ENCODE measurements around the gene C5AR1. TPM values are rescaled to one million over a fixed set of nuclear protein-coding genes. Genes with fewer than 3 reads are reported as not detected.

The C5AR1 gene
- total and polyA plus RNA-seq, 3 donors from 2014 or later = 3.5 to 6.1 (median 3.9) TPM

- Histone ChIP-seq H3K36me3 (ENCODE audit: low read depth, missing control alignments) (no peaks in the 10 kb centered on the region), H3K4me1 (peaks cover 8% of the 10 kb centered on the region), H3K27me3 (no peaks in the 10 kb centered on the region), H3K27ac (no peak overlapping the region), H3K9me3 (no peaks in the 10 kb centered on the region), H3K4me3 (no peak overlapping the region)
- intact Hi-C loops (cut with DNase I; ENCODE audit: low total_unique reads) = no loop called here
- TF ChIP-seq POLR2A (IDR thresholded peaks at IDR 0.05) (no peak), CTCF (IDR thresholded peaks at IDR 0.05) (no peak)
- 88 to 100% methylated on average over 10 to 24 of the region's 24 CpGs for WGBS, 2 donors
- DNase-seq = no peak
Measured at GRCh38 chr19:47353307-47353712, 43.6 kb downstream of the C5AR1 start.

GRCh38 chr19:47356900-47357299, 47.2 kb downstream of the C5AR1 start:
- intact Hi-C loops (cut with DNase I; ENCODE audit: low total_unique reads) = no loop called here
- Histone ChIP-seq H3K4me1 (no peaks in the 10 kb centered on the region), H3K4me3 (no peak overlapping the region), H3K9me3 (no peaks in the 10 kb centered on the region), H3K36me3 (ENCODE audit: low read depth, missing control alignments) (no peaks in the 10 kb centered on the region), H3K27ac (no peak overlapping the region), H3K27me3 (no peaks in the 10 kb centered on the region)
- no peak for DNase-seq
- WGBS, 2 donors = 88 to 94% methylated on average over 4 to 6 of the region's 6 CpGs
- no peak for TF ChIP-seq CTCF (IDR thresholded peaks at IDR 0.05)
- no peak for TF ChIP-seq POLR2A (IDR thresholded peaks at IDR 0.05)

DNA sequence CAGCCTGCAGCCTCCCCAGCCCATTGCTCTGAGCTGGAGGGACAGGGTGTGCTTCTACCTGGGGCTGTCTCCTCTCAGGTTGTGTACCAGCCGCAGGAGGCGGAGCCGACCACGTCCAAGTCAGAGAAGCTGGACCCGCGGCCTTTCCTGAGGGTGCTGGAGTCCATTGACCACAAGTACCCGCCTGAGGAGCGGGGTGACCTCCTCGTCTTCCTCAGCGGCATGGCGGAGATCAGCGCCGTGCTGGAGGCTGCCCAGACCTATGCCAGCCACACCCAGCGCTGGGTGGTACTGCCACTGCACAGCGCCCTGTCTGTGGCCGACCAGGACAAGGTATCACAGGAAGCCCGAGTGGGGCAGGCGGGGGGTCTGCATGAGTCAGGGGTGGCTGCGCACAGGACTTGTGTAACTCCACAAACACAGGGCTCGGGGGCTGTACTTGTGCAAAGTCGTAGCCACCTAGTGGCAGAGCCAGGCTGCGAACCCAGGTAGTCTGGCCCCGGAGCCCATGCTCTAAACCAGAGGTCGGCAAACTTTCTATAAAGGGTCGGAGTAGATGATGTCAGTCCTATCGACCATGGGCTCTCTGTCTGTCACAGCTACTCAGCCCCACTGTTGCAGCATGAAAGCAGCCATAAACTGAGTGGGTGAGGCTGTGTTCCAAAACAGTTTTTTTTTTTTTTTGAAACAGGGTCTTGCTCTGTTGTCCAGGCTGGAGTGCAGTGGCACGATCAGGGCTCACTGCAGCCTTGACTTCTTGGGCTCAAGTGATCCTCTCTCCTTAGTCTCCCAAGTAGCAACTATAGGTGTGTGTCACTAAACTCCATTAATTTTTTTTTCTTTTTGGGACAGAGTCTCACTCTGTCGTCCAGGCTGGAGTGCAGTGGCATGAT, 48.4 kb downstream of the C5AR1 start:
- intact Hi-C loops (cut with DNase I; ENCODE audit: low total_unique reads) = no loop called here
- Histone ChIP-seq H3K4me1 (no peaks in the 10 kb centered on the region), H3K36me3 (ENCODE audit: low read depth, missing control alignments) (no peaks in the 10 kb centered on the region), H3K4me3 (no peak overlapping the region), H3K9me3 (no peaks in the 10 kb centered on the region), H3K27ac (no peak overlapping the region), H3K27me3 (no peaks in the 10 kb centered on the region)
- TF ChIP-seq POLR2A (IDR thresholded peaks at IDR 0.05) = no peak
- no peak for TF ChIP-seq CTCF (IDR thresholded peaks at IDR 0.05)
- DNase-seq = no peak
- WGBS, 2 donors = 93 to 95% methylated on average over 12 to 28 of the region's 28 CpGs

DNA sequence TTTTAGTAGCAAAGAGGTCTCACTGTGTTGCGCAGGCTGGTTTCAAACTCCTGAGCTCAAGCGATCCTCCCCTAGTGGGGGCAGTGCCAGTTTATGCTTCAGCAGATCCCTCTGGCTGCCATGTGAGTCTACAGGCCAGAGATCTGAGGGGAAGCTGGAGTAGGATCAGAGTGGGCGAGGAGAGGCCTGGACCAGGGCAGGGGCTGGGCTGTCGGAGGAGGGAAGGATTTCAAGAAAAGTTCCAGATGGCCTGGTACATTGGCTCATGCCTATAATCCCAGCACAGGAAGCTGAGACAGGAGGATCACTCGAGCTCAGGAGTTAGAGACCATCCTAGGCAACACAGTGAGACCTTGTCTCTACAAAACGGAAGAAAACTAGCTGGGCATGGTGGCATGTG, 49.3 kb downstream of the C5AR1 start:
- no peaks in the 10 kb centered on the region for H3K4me1 ChIP-seq
- no peak overlapping the region for H3K27ac ChIP-seq
- intact Hi-C loops (cut with DNase I; ENCODE audit: low total_unique reads) = no loop called here
- WGBS, 2 donors = 89 to 90% methylated on average over 6 of the region's 6 CpGs
- H3K27me3 ChIP-seq = no peaks in the 10 kb centered on the region
- DNase-seq = no peak
- TF ChIP-seq CTCF (IDR thresholded peaks at IDR 0.05) (no peak), POLR2A (IDR thresholded peaks at IDR 0.05) (no peak)
- H3K4me3 ChIP-seq = no peak overlapping the region
- no peaks in the 10 kb centered on the region for H3K9me3 ChIP-seq
- no peaks in the 10 kb centered on the region for H3K36me3 ChIP-seq (ENCODE audit: low read depth, missing control alignments)

DNA sequence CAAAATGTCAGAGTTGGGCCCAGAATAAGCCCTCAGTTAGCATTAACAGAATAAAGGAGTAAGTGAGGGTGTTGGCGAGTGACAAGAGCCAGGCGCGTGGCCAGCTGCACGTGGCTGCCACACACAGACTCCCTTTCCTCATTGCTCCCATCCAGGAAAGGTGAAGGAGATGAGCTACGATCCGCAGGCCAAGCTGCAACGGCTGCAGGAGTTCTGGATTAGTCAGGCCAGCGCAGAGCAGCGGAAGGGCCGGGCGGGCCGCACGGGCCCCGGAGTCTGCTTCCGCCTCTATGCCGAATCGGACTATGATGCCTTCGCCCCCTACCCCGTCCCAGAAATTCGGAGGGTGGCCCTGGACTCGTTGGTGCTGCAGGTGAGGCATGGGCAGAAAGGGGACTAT, 52.7 kb downstream of the C5AR1 start:
- Histone ChIP-seq H3K27me3 (no peaks in the 10 kb centered on the region), H3K4me3 (no peak overlapping the region), H3K4me1 (no peaks in the 10 kb centered on the region), H3K36me3 (ENCODE audit: low read depth, missing control alignments) (no peaks in the 10 kb centered on the region), H3K27ac (no peak overlapping the region), H3K9me3 (no peaks in the 10 kb centered on the region)
- 90 to 92% methylated on average over 19 to 21 of the region's 21 CpGs for WGBS, 2 donors
- no peak for DNase-seq
- intact Hi-C loops (cut with DNase I; ENCODE audit: low total_unique reads) = no loop called here
- TF ChIP-seq CTCF (IDR thresholded peaks at IDR 0.05) (no peak), POLR2A (IDR thresholded peaks at IDR 0.05) (no peak)

Data from testis (tissue), 3 donors.